GM19463 (cell line): ENCODE results near the gene C14orf93.

Experiments used
- ATAC-seq: cut with Tn5 transposase; IDR thresholded peaks from one replicate; pipeline ENCODE4 v1.9.1; 2021; ENCODE audit warnings: mild to moderate bottlenecking, moderate library complexity; ENCODE audit not compliant: unreplicated experiment

The C14orf93 gene

DNA sequence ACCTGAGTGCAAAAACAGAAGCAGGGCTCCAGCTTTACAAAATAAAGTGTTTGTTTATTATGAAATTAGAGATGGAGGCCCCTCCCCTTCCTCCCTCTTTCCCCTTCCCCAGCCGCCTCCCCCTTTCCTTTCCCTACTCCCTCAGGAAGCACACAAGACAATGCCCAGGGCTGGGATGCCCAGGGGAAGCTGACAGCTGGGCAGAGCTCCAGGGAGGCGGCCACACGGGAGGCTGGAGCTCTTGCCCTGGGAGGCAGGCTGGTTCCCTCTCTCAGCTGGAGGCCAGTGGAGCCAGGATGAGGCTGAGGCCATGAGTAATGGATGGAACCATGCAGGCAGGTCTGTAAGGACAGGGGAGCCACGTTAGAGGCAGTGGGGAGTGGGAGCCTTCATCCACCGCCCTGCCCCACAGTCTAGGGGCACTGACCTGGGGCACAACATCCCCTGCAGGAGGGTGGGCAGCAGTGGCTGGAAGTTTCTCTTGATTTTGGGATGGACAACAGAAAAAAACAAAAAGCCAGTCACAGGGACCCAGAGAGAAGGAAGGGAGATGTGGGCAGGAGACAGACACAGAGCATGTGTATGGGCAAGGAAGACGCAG, 37.2 kb upstream of the C14orf93 start:
- no peak for ATAC-seq

- no peak for ATAC-seq
Measured at GRCh38 chr14:23045419-23046357, 35.7 kb upstream of the C14orf93 start.

- no peak for ATAC-seq
Measured at GRCh38 chr14:23044840-23045239, 34.9 kb upstream of the C14orf93 start.

- no peak for ATAC-seq
Measured at GRCh38 chr14:23043754-23044153, 33.8 kb upstream of the C14orf93 start.

DNA sequence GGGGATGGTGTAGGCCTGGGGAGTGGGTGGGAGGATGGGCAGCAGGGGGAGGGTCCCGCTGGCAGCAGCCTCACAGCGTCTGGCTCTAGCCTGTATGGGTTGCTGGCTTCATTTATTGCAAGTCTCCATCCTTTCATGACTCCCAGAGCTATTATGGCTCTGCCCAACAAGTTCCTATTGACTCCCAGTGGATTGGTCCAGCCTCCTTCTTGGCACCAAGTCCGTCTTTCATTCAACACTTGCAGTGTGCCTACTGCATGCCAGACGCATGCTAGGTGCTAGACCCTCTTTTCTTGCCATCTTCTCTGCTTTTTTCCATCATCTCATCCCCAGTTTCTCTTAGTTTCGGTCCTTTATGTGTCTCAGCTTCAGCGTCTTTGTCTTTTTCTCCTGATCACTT, 33.2 kb upstream of the C14orf93 start:
- ATAC-seq = no peak

- ATAC-seq = no peak
Measured at GRCh38 chr14:23042162-23042965, 32.4 kb upstream of the C14orf93 start, which contains the start of gene PSMB11. Gene PSMB11, plus strand, starts transcription at chr14:23042212. Its CDS starts 14 bp downstream, at chr14:23042226.

DNA sequence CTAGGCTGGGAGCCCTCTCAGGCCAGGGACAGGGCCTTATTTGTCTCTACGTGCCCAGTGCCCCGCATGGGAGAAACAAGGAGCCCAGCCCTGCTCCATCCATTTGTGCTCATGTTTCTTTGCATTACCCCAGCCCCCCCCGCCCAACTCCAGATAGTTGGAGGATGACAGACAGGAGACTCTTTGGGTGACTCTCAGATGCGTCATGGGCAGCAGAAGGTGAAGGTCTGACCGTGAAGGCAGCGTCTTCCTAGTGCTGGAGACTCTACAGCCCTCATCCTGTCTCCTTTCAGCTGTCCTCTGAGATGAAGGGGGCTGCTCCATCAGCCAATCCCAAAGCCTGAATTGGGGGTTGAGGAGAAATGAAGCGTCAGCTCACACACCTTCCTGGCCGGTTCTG, 31.8 kb upstream of the C14orf93 start:
- ATAC-seq = no peak

DNA sequence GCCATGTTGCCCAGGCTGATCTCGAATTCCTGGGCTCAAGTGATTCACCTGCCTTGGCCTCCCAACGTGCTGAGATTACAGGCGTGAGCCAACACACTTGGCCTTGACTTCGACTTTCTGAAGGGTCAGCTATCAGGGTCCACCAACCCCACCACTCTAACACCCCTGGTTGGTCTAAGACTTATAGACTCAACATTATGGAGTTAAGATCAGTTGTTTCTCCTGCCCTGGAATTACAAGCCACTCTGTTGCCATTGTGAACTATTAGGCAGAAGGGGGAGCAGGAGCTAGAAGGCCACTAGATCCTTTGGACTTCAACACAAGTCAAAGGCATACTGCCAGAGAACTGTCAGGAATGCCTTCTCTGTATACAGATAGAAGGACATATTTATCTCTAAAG, 30.2 kb upstream of the C14orf93 start:
- ATAC-seq = no peak

DNA sequence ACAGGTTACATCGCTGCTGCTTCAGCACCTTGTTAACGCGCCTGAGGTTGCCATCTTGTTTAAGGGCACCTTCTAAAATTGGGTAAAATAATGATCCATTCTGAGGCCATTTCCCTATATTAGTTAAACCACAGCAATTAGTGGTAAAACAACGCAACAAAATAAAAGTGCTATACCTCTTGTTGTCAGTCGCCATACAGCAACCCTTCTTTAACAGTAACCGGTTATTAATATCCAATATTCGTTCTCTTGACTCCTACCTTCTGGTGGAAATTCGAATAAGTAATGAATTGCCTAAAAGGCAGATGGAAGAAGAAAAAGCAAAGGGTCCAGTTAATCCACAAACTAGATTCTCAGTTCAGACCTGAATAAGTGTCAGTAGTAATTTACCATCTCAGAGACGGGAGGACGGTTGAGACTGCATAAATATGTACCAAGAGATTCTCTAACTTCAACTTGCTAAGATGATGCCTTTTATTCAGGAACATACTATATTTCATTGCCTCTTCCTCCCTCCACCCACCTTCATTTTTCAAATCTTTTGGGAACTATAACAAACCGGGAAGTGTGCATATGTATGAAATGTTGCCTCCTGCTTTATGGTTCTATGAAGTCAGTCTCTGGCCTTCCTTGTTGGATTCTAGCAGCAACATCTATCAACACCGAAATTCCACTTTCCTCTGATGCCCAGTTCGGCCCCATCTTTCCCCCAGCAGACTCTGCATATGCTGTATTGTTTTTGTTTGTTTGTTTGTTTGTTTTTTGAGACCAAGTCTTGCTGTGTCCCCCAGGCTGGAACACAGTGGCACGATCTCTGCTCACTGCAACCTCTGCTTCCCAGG, 25.6 kb upstream of the C14orf93 start:
- no peak for ATAC-seq

- ATAC-seq = peak; percentile 92
Measured at GRCh38 chr14:23034498-23035302, 24.8 kb upstream of the C14orf93 start, which contains the start of gene PSMB5. Gene PSMB5, minus strand, starts transcription at chr14:23034900. Its CDS starts 19 bp downstream, at chr14:23034881.

- ATAC-seq = no peak
Measured at GRCh38 chr14:23033801-23034497, 24.0 kb upstream of the C14orf93 start.

- no peak for ATAC-seq
Measured at GRCh38 chr14:23033251-23033727, 23.3 kb upstream of the C14orf93 start.

- no peak for ATAC-seq
Measured at GRCh38 chr14:23030936-23031335, 21.0 kb upstream of the C14orf93 start.

DNA sequence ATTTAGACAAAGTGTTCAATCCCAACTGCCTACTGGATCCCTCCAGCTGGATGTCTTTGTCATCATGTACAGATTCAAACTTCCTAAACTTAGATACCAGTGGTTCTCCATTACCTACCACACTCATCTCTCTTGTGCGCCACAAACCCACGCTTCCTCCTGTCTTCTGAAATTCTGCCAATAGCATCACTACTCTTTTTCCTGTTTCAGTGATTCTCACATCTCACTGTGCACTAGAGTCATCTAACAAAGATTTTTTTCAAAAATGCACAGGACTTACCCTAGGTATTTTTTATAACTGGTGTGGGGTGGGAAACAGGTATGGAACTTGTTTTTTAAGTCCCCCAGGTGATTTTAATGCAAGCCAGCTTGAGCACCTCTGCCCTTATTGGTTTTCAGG, 18.9 kb upstream of the C14orf93 start:
- ATAC-seq = no peak

DNA sequence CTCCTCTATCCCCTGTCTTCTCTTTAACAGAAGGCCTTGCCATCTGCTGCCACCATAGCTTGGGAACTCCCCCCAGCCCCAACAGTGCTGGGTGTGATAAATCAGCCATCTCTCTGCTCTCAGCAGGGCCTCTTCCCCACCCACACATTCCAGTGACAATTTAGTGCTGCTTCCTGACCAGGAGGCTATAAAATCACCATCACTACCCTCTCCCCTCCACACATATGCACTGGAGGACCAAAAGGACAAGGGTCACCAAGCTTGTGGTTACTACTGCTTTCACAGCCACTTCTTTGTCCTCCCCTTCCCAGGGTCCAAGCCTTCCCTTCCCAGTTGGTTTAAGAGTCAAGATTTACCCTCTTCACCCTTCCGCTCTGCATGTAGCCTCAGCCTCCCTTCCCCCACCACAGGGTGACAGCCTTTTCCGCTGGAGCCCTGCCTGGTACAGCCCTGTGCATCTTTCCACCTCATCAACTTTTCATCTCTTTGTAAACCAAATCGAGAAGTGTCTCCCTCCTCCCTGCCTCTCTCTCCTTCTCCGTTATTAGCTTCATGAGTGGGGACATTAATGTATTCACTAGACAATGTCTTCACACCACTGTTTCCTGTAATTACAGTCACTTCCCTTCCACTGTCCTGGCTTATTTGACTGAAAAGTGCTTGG, 15.3 kb upstream of the C14orf93 start:
- no peak for ATAC-seq

DNA sequence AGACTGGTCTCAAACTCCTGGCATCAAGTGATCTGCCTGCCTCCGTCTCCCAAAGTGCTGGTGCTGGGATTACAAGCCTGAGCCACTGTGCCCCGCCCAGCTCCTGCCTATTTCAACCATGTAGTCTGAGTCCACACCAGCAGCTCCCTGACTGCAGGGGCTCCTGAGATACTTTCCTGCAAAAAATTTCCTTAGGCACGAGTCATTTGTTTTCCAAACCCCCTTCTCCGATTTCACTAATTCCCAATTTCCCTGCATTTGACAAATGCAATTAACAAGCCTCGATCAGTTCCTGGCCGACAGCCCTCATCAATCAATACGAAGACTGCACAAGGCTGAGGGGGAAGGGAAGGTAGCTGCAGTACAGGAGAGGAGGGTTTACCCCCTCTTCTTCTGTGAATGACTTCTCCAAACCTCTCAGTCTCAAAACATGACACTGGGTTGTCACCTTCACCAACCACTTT, 14.7 kb upstream of the C14orf93 start:
- no peak for ATAC-seq

DNA sequence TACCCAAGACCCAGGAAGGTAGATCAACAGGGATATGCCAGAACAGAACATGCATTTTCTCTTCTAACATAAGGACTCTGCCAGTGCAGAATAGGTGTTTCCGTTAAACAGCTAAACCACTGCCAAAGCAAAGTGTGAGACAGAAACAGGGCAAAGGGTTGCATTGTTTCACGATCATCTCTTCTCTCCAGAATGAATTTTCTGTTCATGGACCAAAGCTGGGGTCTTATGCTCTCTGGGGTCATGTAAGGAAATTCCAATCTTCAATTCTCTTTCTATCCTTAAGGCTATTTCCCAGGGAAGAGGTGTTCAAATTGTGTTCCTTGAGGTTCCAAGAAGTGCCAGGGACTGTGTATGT, 13.8 kb upstream of the C14orf93 start:
- ATAC-seq = no peak
